Activated naive CD4-positive, alpha-beta T cell treated with anti-CD3 and anti-CD28 coated beads, Interleukin-2, amount 50 U/mL, for 16 hours (primary cell): ENCODE data around the gene SIRT2.
"Not testable (repeated sequence)": the region's sequence is repeated elsewhere in the genome, so short reads cannot be mapped to it uniquely, and the experiment has no call there.

ENCODE experiments used
- DNase-seq: peaks from one replicate; pipeline ENCODE4 v3.0.0-alpha.2; 2020

Gene SIRT2

DNA sequence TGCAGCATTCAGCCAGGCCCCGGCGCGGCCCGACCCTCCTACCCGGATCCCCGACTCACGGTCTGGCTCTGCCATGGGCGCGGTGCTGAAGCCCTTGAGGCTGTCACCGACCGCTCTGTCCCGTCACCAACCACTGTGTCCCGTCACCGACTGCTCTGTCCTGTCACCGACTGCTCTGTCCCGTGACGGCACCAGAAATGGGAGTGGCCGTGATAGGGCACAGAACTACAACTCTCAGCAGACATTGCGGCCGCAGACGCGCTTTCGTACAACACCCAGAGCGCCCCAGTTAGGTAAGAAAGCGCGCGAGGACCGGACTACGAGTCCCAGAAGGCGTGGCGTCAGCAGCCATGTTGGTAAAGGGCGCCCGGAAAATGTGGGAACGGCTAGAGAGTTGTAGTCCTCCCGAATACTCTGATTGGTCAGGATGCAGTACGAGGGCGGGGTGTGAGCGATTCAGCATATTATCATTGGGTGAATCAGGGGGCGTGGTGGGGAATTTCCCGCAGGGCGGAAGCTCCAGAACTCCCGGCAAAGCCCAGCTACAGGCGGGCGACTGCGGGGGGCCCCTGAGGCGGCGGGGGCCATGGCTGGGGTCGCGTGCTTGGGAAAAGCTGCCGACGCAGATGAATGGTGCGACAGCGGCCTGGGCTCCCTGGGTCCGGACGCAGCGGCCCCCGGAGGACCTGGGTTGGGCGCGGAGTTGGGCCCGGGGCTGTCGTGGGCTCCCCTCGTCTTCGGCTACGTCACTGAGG is at the start of gene SIRT2, which contains the start of gene NFKBIB:
Gene SIRT2, minus strand, starts transcription at position 172 of the 755 bp plus-strand sequence. Its CDS starts 97 bp downstream, at position 75.
Gene NFKBIB, plus strand, starts transcription at position 523 of the 755 bp plus-strand sequence. Its CDS starts 64 bp downstream, at position 587.
- DNase-seq = peak; percentile 99

DNA sequence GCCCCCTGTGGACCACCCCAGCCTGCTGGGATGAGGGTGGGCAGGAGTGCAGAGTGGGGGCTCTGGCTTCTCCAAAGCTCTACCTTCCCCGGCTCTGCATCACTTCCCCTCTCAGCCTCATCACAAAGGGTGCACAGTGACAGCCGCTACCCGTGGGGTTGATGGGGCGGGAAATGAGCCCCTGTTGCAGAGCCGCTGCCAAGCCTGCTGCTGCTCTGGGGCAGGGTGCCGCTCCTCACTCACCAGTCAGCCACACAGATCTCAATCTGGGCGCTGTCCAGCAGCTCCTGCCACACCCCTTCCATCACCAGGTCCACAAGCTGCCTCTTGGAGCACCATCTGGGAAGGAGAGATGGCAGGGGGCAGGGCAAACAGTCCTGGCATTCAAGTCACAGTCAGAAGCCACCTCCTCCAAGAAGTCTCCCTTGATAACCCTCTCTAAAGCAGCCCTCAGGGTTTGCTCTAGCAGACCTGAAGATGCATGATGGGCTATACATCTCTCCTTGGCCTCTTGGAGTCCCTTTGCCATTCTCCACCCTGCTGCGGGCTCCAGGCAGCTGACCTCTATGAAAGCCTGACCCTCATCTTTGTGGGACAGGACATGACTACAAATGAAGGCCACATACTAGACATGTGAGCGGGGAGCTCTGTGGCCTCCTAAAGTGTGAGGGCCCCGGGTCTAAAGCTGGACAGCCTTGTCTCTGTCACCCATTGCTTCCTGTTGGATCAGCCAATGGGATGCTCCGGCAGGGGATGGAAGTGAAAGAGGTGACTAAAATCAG is 47.0 kb upstream of the SIRT2 start:
- no peak for DNase-seq

GRCh38 chr19:38945562-38946228 is 46.3 kb upstream of the SIRT2 start:
- no peak for DNase-seq

GRCh38 chr19:38944981-38945506 is 45.6 kb upstream of the SIRT2 start:
- no peak for DNase-seq

DNA sequence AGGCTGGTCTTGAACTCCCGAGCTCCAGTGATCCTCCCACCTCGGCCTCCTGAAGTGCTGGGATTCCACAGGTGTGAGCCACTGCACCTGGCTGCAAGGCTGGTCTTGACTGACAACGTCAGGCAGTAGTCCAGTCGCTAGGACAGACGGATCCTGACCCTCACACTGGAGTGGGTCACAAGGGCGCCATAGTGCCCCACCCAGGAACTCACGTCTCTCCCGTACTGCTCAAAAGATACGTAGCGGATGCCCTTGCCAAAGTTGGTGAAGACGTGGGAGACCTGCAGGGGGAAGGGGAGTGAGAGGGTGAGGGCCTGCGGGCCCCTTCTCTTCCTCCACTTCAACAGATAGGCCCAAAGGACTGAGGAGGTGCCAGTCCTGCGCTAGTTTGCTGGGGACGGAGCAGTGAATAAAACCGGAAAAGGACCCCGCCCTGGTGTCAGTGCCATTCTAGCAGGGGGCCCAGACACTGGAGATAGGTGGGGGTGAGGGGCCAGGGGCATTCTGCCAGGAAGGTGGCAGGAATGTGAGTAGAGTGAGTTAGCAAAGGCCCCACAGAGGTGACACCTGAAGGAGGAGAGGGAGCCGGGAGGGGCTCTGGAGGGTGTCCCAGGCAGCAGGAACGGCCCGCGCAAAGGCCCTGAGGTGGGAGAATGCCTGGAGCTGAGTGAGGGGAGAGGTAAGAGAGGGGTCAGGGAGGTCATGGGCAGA is 43.2 kb upstream of the SIRT2 start:
- DNase-seq = no peak

GRCh38 chr19:38941979-38942378 is 42.6 kb upstream of the SIRT2 start:
- no peak for DNase-seq

DNA sequence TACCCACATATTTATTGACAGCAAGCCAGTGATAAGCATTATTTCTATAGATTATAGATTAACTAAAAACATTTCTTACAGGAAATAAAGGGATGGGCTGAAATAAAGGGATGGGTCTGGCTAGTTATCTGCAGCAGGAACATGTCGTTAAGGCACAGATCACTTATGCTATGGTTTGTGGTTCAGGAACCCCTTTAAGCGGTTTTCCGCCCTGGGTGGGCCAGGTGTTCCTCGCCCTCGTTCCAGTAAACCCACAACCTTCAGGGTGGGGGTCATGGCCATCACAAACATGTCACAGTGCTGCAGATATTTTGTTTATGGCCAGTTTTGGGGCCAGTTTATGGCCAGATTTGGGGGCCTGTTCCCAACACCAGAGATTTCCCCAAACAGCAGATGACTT is 42.0 kb upstream of the SIRT2 start:
- DNase-seq = not testable (repeated sequence)

DNA sequence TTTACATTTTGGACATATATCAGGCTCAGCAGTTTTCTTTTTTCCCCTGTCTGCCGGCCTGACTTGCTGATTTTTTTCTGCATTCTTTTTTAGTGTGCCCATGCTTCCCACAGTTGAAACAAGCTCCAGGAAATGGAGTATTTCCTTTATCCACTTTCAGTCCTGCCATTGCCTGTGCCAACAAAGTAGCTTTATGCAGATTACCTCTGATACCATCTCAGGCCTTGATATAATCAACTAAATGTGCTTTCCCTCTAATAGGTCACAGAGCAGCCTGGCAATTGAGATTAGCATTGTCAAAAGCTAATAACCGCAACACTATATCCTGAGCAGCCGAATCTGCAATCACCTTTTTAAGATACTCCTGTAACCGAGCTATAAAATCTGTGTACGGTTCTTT is 40.5 kb upstream of the SIRT2 start:
- DNase-seq = no peak

DNA sequence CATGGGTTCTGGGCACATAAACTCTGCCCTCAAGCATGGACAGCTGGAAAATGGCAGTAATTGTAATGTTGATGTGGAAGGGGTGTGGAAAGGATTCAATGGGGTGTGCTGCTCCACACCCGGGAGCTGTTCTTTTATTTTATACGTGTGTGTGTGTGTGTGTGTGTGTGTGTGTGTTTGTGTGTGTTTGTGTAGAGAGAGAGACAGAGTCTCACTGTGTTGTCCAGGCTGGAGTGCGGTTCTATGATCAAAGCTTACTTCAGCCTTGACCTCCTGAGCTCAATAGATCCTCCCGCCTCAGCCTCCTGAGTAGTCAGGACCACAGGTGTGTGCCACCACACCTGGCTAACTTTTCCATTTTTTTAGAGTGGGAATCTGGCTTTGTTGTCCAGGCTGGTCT is 34.1 kb upstream of the SIRT2 start:
- DNase-seq = no peak

DNA sequence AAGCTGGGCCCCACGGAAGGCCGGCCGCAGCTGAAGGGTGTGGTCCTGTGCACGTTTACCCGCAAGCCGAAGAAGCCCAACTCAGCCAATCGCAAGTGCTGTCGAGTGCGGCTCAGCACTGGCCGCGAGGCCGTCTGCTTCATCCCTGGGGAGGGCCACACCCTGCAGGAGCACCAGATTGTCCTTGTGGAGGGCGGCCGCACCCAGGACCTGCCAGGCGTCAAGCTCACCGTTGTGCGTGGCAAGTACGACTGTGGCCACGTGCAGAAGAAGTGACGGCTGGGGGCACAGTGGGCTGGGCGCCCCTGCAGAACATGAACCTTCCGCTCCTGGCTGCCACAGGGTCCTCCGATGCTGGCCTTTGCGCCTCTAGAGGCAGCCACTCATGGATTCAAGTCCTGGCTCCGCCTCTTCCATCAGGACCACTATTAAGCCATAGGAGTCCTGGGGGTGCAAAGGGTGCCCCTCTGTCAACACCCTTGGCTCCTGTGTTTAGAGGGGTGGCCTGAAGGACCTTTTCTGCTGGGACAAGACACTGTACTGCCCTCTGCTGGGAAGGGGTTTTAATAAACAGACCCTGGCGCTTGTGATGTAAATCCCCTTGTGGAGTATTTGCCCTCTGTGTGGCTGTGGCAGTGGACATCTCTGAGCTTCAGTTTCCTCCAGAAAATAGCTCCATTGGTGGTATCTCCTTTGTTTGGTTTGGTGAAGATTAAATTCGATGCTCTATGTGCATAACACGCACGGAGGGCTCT is 33.2 kb upstream of the SIRT2 start:
- DNase-seq = peak; percentile 34

- DNase-seq = no peak
Observed at GRCh38 chr19:38931521-38931793, 32.0 kb upstream of the SIRT2 start.

DNA sequence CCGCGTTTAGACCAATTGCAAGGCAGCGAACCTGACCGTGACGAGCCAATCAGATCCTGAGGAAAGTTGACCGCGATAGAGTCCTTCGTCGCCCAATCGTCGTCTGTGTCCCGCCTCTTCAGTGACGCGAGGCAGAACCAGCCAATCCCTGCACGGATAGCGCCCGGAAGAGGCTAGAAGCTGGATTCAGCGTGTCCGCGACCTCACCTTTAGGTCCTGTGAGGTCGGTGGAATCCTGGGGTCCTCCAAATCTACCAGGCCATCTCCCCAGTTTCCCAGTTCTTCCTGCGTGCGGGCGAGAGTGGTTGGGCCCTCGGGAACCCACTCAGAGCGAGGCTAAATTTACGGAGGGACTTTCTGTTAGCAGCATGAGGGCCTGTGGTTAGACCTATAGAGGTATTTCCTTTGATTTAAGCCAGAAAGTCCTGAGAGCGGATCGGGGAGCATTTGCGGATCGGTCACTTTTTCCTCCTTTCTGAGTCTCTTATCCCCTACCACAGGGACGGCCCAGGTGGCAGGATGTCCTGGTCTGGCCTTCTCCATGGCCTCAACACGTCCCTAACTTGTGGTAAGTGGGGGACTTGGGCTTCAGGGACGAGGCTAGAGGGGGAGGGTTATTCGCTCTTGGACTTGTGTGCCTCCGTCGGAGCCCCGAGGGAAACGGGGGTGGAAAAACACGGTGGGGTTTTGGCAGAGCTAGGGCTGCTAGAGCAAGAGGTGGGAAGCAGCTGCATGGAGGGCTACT is 31.5 kb upstream of the SIRT2 start, which contains the start of gene MRPS12:
Gene MRPS12, plus strand, starts transcription at position 169 of the 745 bp plus-strand sequence. Its CDS starts 351 bp downstream, at position 520.
- peak; percentile 99 for DNase-seq

GRCh38 chr19:38929929-38930775 is 30.7 kb upstream of the SIRT2 start, which contains the start of gene SARS2:
Gene SARS2 (minus strand): TSS chr19:38930763. CDS start chr19:38930736, 27 bp downstream.
- peak; percentile 87 for DNase-seq

DNA sequence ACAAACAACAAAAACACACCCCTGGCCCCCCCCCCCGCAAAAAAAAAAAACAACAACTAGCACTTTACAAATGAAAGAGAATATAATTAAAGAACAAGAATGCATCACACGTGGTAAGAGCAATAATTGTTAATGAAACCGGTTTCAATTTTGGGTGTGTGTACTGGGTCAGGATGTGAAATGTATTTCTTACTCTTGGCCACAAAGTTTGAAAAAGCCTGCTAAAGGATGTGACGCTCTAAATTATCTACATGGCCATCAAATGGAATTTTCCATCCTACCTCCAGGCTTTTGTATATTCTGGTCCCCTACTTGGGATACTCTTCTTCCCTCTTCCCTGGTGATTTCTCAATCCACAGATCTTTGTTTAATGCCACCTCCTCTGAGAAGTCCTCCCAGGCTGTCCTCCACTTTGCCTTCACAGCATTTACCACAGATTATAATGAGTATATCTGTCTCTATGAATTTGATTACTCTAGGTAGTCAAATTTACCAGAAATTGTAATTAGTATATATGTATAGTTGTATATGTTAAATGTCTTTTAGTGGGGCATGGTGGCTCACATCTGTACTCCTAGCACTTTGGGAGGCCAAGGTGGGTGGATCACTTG is 29.1 kb upstream of the SIRT2 start:
- DNase-seq = no peak

GRCh38 chr19:38924388-38924787 is 25.0 kb upstream of the SIRT2 start:
- DNase-seq = no peak

DNA sequence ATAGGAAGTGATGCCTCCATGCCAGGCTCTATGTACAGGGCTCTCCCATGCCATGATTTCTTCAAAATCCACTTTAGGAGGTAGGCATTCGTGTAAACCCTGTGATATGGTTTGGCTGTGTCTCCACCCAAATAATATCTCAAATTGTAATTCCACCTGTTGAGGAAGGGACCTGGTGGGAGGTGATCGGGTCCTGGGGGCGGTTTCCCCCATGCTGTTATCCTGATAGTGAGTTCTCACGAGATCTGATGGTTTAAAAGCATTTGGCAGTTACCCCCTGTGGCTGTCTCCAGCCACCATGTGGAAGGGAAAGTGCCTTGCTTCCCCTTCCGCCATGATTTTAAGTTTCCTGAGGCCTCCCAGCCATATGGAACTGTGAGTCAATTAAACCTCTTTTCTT is 23.1 kb upstream of the SIRT2 start:
- DNase-seq = no peak

DNA sequence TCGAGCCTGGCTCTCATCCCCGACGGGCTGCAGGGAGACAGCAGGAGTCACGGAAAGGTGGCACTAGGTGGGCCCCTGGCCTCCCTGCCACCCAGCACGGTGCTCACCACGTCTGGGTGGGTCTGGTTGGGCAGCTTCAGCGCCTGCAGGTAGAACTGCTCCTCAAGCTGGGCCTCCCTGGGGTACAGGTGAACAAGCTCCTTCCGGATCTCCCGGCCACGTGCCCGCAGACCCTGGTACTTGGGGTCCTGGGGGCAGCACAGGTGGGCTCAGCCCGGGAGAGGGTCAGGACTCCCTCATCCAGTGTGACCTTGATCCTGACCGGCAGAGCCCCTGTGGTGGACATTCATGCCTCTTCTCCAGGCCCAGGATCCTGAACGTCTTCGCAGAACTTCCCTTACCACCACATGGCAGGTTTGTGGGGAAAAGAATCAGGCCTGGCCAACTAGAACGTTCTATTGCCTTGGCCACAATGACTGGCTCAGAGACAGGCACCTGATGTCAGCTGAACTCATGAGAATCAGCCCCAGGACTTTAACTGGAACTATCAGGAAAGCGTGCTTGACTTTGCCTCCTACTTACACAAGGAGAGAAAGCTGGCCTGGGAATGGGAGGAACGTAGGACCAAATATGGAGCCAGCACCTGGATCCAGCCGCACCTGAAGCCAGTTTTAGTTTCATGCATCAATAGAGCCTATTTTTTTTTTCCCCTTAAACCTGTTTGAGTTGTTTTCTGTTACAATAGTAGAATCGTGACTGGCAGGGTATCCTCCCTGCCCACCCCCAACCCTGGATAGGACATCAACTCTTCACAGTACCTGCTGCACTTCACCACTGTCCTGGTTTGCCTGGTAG is 22.2 kb upstream of the SIRT2 start:
- no peak for DNase-seq

DNA sequence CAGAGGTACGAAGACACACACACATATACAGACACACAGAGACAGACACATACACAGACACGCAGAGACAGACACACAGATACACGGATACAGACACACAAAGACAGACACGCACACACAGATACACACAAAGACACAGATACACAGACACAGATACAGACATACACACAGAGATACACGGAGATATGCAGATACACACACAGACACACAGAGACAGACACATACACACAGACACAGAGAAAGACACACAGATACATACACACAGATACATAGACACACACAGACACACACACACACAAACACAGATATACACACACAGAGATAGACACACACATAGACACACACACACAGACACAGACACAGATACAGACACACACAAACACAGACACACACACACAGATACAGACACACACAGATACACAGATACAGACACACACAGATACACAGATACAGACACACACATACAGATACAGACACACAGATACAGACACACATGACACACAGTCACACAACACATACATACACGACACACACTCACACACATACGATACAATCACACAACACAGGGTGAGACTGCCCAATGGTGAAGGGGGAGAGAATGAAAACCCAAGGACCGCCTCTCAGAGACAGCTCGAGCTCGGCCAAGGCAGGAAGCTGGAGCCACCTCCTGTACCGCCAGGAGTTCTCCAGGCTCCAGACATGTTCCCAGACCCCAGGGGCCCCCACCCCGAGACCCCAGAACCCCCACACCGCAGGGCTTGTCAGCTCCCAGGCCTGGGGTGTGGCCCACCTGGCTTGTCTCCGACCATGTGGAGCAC is 21.4 kb upstream of the SIRT2 start:
- DNase-seq = no peak
